ENCODE results near the gene SLC25A33.

DNA sequence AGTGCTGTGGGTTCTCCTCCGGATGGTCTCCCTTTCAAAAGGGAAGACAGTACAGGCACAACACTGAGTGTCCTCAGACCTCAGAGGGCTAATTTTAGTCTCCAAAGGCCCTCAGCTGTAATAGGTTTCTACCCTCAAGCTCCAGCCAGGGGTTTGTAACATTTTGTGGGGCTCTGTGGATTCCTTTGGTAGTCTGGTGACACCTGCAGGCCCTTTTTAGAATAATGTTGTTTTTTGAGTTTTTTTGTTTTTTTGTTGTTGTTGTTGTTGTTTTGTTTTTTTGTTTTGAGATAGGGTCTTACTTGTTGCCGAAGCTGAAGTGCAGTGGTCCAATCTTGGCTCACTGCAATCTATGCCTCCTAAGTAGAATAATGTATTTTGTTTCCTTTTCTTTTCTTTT lies 34.5 kb downstream of the SLC25A33 start:
- TF ChIP-seq CTCF (conservative IDR thresholded peaks at IDR 0.05; ENCODE audit: low read depth in 2 of 2) = peak; percentile 50 to 58
- TF ChIP-seq CREB1 (CRISPR knock-in tag; IDR thresholded peaks at IDR 0.05; ENCODE audit: low read depth) = no peak
